NCI-H2196 (cell line): ENCODE results near the gene NANOS2.
"Not testable (repeated sequence)": the region's sequence is repeated elsewhere in the genome, so short reads cannot be mapped to it uniquely, and the experiment has no call there.

ENCODE experiments used
- DNase-seq: peaks from one replicate; lab custom pipeline; 2025; ENCODE audit not compliant: unreplicated experiment; lab: John Stamatoyannopoulos, UW

Gene NANOS2

DNA sequence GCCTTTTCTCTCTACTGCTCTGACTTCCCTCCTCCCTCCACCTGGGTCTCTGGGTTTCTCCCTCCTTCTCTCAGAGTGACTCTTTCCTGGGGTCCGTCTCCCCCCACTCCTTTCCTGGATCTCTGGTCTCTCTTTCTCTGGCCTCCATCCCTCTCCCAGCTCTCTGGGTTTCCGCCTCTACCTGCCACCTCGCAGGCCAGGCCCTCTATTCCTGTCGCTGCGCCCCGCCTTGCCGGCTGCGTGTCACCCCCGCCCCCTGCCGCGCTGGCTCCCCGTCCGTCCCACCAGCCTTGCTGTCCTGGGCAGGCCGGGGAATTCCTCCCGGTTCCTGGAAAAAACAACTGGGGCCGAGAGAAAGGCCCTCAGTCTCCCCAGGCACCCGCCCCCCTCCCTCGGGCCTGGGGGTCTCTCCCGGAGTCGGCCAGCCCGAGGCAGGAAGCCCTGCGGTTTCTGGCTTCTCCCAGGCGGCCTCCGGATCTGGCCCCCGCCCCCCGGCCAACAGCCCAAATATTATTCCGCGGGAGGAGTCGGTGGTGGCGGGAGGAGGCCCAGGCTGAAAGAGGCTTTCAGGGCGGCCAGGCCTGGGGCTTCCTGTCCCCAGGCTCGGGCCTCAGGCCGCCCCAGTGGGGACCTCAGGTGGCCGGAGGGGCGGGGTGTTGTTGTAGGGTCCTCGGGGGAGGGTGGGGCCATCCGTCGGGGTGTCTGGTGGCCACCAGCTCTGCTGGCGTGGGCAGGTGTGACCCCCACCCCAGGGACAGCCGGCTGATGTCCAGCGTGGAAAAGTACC is 38.0 kb downstream of the NANOS2 start:
- DNase-seq: no peak

DNA sequence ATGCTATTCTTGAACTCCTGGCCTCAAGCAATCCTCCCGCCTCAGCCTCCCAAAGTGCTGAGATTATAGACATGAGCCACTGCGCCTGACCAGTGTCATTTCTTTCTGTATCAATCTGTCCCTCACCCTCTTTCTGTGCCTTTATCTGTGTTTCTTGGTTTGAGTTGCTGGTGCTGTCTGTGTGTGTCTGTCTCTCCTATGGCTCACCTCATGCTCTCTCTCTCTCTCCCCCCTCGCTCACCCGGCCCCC is 38.5 kb downstream of the NANOS2 start:
- DNase-seq: no peak

DNA sequence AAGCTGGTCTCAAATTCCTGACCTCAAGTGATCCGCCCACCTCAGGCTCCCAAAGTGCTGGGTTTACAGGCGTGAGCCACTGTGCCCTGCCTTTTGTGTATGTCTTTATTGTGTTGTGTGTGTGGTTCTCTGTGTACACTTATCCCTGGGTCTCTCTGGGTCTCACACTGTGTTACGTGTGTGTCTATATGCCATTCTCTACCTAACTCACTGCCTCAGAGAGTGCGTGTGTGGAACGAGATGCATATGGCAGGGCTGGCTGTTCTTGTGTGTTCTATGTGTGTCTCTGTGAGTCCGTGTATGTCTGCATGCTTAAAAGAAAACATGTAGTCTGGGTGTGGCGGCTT is 40.0 kb downstream of the NANOS2 start:
- no peak for DNase-seq

DNA sequence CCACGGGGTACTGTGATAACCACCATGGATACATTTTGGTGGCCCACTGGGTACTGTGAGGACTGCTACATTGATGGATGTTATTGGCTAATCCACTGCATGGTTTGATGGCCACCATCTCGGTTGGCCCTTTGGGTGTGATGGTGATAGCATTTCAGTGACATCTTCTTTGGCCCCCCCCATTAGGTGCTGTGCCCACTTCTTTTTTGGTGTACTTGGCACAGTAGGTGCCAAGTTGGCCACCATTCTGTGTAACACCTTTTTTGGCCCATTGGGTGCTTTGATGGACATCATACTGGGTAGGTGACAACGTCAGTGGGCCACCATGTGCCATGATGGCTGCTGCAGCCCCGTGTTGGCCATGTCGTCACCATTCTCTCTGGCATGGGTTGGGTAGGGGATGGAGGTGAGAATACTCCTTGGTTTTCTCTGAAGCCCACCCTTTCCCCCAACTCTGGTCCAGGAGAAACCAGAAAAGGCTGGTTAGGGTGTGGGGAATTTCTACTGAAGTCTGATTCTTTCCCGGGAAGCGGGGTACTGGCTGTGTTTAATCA is 41.3 kb downstream of the NANOS2 start:
- DNase-seq: no peak

DNA sequence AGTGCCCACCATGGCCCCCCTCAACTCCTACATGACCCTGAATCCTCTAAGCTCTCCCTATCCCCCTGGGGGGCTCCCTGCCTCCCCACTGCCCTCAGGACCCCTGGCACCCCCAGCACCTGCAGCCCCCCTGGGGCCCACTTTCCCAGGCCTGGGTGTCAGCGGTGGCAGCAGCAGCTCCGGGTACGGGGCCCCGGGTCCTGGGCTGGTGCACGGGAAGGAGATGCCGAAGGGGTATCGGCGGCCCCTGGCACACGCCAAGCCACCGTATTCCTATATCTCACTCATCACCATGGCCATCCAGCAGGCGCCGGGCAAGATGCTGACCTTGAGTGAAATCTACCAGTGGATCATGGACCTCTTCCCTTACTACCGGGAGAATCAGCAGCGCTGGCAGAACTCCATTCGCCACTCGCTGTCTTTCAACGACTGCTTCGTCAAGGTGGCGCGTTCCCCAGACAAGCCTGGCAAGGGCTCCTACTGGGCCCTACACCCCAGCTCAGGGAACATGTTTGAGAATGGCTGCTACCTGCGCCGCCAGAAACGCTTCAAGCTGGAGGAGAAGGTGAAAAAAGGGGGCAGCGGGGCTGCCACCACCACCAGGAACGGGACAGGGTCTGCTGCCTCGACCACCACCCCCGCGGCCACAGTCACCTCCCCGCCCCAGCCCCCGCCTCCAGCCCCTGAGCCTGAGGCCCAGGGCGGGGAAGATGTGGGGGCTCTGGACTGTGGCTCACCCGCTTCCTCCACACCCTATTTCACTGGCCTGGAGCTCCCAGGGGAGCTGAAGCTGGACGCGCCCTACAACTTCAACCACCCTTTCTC is 42.3 kb downstream of the NANOS2 start:
- DNase-seq: no peak

DNA sequence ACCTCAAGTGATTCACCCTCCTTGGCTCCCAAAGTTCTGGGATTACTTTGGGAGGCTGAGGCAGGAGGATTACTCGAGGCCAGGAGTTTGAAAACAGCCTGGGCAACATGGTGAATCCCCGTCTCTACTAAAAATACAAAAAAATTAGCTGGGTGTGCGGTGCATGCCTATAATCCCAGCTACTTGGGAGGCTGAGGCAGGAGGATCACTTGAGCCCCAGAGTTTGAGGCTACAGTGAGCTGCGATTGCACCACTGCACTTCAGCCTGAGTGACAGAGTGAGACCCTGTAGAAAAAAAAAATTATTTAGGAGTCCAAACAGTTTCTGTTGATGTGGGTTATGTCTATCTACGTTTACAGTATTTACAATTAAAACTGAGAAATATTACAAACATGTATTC is 43.8 kb downstream of the NANOS2 start:
- no peak for DNase-seq

DNA sequence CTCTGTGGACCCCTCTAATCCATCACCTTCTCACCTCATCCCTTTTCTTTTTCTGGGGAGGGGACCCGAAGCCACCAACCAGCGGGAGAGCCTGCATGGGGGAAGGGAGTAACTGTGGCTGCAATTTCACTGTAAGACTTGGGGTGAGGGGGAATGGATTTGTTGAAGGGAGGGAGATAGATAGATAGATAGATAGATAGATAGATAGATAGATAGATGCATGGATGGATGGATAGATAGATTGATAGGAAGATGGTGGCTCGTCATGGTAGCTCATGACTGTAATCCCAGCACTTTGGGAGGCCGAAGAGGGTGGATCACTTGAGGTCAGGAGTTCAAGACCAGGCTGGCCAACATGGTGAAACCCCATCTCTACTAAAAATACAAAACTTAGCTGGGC is 47.3 kb downstream of the NANOS2 start:
- not testable (repeated sequence) for DNase-seq

DNA sequence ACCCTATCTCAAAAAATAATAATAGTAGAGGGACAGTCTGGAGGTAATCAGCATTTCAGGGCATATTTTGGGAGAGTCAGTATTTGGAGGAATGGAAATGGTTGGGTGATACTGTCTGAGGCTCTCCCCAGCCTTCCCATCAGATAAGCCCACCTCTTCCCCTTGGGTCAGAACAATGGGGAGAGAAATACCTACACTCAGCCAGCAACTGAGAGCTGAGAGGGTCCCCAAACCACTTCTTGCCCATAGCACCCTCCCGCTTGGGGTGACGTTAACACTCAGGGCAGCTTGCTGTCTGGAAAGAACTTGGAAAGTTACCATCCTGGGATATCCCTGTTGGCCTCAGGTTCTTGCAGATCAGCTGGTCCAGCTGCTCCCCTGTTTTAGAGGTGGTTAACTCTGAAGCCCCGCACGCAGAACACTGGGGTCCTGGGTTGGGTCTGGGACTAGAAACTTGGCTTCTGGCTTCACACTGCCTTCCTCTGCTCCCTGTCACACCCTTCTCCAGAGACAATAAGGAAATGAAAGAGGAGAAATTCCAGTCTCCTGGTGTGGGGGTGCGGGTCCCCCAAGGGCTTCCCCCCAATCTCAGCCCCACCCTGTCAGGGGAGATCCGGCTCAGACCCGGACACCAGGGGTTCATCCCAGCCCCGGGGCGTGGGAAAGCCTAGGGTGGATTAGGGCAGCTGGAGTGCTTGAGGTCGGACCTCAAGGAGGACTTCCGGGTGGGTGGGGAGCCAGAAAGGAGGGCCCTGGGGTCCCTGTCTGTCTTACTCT is 48.0 kb downstream of the NANOS2 start:
- no peak for DNase-seq

DNA sequence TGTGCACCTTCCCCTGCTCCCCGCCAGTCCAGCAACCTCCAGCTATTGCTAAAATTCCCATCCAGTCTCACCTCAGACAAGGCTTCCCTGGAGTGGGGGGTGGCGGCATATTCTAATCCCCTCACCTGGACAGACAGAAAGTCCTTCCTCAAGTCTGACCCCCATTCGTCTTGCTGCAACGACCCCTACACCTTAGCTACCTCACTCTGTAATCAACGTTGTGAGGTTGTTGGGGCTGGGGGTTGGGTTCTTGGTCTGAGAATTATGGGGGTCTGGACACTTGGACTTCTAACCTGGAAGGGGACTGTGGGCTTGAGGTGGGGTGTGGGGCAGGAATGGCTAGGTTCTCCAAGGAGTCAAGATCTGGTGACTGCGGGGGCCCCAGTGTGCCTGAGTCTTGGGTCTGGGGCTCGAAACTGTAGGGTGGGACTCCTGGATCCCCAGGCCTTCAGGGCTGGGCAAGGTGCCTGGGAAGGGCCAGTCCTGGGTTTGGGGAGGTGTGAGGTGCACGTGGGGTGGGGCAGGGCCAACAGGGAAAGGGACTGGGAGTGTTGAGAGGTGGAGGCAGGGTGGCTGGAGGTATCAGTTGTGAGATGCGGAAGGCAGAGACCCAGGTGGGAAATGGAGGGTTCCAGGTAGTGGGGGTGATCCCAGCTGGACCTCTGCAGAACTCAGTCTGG is 49.2 kb downstream of the NANOS2 start:
- no peak for DNase-seq

DNA sequence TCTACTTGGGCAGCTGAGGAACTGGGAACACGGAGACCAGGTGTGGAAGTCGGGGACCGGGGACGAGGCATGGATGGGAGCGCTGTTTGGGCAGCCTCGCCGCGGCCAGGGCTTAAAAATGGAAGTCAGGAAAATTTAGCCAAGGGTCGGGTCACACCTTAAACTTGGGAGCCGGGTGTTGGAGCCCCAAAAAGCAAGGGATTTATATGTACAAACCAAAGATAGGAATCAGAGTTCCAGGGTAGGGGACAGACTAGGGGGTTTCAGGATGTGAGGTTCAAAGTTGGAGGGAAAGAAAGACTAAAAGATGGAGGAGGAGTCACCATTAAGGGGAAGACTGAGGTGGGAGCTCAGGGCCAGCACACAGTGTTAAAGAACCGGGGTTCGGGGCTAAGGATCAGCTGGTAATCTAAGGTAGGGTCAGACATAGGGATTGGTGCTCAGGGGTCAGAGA is 49.9 kb downstream of the NANOS2 start:
- no peak for DNase-seq

DNA sequence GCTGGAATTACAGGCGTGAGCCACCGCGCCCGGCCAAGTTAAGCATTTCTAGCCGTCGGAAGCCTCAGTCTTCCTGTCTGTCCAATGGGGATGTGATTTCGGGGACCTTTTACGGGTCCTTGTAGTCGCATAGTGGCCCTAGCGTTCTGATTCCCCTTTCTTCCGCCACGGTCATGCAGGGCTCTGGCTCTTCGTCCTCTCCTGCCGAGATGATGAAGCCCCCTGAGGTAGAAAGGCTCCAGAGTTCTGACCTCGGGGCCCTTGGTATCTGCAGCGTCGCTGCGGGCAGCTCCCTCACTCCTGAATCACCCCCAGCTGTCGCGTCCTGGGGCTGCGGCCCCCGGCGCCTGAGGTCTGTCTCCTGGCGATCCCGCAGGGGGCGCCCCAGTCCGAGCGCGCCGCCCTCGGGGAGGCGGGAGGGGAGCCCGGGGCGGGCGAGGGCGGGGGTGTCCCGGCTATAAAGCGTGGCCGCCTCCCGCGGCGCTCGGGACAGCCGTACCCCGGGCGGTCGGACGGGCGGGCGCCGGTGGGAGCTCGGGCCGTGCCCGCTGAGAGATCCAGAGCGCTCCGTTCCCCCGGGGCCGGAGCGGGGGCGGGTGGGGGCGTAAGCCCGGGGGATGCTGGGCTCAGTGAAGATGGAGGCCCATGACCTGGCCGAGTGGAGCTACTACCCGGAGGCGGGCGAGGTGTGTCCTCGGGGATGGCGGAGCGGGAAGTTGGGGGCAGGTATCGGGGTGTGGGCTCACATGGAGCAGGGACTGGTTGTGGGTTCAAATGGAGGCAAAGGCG is 50.5 kb downstream of the NANOS2 start, which contains the start of gene FOXA3:
Gene FOXA3 (plus strand): TSS at position 487 of the 789 bp plus-strand sequence. CDS start 131 bp downstream, at position 618.
- peak; percentile 41 for DNase-seq

DNA sequence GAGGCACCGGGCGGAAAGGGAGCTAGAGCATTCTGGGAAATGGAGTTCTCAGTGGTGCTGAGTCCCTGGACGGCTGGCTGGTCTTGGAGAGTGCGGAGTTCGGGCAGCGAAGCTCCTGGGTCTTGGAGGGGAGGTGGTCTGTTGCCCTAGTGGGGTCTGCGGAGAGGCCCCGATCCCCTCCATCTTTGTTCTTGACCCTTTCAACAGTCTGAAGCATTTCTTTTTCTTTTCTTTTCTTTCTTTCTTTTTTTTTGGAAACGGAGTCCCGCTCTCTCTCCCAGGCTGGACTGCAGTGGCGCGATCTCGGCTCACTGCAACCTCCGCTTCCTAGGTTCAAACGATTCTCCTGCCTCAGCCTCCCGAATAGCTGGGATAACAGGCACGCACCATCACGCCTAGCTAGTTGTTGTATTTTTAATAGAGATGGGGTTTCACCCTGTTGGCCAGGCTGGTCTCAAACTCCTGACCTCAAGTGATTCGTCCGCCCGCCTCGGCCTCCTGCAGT is 51.2 kb downstream of the NANOS2 start:
- no peak for DNase-seq
